ENCODE data around the gene ITGAD. TPM values are rescaled to one million over a fixed set of nuclear protein-coding genes. Genes with fewer than 3 reads are reported as not detected.
"Not testable (repeated sequence)": the region's sequence is repeated elsewhere in the genome, so short reads cannot be mapped to it uniquely, and the experiment has no call there.

The ITGAD gene
- polyA plus RNA-seq, 2 of the 4 experiments (the other 2 are of a cell fraction), result not detected

DNA sequence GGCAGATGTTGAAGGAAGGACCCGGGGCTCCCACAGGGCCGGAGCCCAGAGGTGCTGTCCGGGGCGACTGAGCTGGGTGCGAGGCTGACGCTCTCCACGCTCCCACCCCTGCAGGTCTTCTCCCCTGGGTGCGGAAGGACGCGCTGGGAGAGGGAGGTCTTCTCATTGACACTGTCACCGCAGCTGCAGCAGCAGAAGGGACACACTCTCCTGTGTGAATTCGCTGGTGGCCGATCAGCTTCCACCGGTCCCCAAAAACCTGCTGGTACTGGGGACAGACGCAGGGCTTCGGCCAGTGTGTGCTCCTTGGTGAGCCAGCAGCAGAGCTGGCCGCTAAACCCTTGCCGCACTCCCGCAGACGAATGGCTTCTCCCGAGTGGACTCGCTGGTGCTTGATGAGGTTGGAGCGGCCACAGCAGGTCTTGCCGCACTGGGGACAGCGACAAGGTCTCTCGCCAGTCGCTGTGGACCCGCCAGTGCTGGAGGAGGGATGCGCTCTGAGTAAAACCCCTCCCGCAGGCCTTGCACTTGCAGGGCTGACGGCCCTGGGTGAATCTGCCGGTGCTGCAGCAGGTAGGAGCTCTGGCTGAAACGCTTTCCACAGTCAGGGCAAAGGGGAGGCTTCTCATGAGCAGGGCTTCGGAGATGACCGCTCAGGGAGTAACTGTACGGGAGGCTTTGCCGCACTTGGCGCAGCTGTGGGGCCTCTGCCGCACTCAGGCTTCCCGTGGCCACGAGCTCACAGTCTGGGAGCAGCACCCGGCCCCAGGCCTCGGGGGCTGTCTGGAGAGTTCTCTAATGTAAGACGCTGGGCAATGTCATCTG lies 43.3 kb downstream of the ITGAD start:
- TF ChIP-seq, protein P1, sequence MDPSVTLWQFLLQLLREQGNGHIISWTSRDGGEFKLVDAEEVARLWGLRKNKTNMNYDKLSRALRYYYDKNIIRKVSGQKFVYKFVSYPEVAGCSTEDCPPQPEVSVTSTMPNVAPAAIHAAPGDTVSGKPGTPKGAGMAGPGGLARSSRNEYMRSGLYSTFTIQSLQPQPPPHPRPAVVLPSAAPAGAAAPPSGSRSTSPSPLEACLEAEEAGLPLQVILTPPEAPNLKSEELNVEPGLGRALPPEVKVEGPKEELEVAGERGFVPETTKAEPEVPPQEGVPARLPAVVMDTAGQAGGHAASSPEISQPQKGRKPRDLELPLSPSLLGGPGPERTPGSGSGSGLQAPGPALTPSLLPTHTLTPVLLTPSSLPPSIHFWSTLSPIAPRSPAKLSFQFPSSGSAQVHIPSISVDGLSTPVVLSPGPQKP (IDR thresholded peaks at IDR 0.05; ENCODE audit: low read depth, low read length), result no peak
- no peak for TF ChIP-seq FOSL2 (IDR thresholded peaks at IDR 0.05)
- TF ChIP-seq FOSL2 (CRISPR knock-in tag; IDR thresholded peaks at IDR 0.05), result no peak
- no peak for TF ChIP-seq FOSB (CRISPR knock-in tag; IDR thresholded peaks at IDR 0.05)
- no peak for TF ChIP-seq EHMT2 (IDR thresholded peaks at IDR 0.05; ENCODE audit: low read depth)
- TF ChIP-seq RNF2 (IDR thresholded peaks at IDR 0.05; ENCODE audit: borderline replicate concordance, low read depth), result no peak
- TF ChIP-seq, protein P2, sequence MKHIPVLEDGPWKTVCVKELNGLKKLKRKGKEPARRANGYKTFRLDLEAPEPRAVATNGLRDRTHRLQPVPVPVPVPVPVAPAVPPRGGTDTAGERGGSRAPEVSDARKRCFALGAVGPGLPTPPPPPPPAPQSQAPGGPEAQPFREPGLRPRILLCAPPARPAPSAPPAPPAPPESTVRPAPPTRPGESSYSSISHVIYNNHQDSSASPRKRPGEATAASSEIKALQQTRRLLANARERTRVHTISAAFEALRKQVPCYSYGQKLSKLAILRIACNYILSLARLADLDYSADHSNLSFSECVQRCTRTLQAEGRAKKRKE (CRISPR knock-in tag; IDR thresholded peaks at IDR 0.05; ENCODE audit: low read depth), result no peak
- no peak for TF ChIP-seq RCOR1 (IDR thresholded peaks at IDR 0.05; ENCODE audit: low read depth, low read length)
- H3K27ac ChIP-seq, result no peak overlapping the region
- FAIRE-seq (no peak), ATAC-seq (no peak; a peak in 2 of 6 replicates), DNase-seq (ENCODE audit: low read depth in 1 of 2, low spot score in 1 of 2) (no peak)
- no peaks in the 10 kb centered on the region for H3K4me1 ChIP-seq
- ChIA-PET POLR2A (interaction anchor here (0.9 kb wide), 1 partner anchor 23 kb away, joined by 4 read pairs; the partner anchor contains the start of gene ARMC5), CTCF (interaction anchor here (0.7 to 1.2 kb wide), 3 partner anchors 235 to 451 kb away, joined by 3 to 5 read pairs (median 3); partner anchors contain the start of gene HSD3B7)
- 87% methylated on average over 18 of the region's 44 CpGs for WGBS (ENCODE audit: missing lambda C conversion rate)
- H3K4me2 ChIP-seq, result no peak overlapping the region
- H3K4me3 ChIP-seq, result no peak overlapping the region
- no peaks in the 10 kb centered on the region for H3K9me3 ChIP-seq

DNA sequence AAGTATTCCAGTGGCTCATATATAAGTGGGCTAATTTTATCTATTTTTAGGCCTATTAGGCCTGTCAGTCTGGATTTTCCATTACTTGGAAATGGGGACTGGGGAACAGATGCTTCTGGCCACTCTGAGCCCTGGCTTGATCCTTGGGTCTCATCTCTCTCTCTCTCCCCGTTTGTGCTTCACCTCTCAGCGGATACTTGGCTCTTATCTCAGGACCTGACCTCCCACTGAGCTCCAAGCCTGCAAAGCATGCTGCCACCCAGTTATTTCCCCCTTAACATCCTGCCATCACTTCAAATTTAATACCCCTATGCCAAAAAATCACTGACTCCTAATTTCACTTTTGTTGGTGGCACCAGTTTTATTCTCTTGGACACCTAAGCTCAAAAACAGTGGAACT lies 45.3 kb downstream of the ITGAD start:
- no peaks in the 10 kb centered on the region for H3K4me1 ChIP-seq
- H3K4me3 ChIP-seq, result no peak overlapping the region
- no peaks in the 10 kb centered on the region for H3K9me3 ChIP-seq
- POLR2A ChIA-PET, result no interaction called here
- CTCF ChIA-PET, result interaction anchor here (2.3 kb wide), 1 partner anchor 13 kb away, joined by 7 read pairs; no protein-coding TSS in a partner anchor
- H3K4me2 ChIP-seq, result no peak overlapping the region
- 79% methylated on average over 2 of the region's 2 CpGs for WGBS (ENCODE audit: missing lambda C conversion rate)
- no peak for FAIRE-seq
- no peak for DNase-seq (ENCODE audit: low read depth in 1 of 2, low spot score in 1 of 2)
- TF ChIP-seq RNF2 (IDR thresholded peaks at IDR 0.05; ENCODE audit: borderline replicate concordance, low read depth), result no peak
- H3K27ac ChIP-seq, result no peak overlapping the region
- ATAC-seq, result no peak

DNA sequence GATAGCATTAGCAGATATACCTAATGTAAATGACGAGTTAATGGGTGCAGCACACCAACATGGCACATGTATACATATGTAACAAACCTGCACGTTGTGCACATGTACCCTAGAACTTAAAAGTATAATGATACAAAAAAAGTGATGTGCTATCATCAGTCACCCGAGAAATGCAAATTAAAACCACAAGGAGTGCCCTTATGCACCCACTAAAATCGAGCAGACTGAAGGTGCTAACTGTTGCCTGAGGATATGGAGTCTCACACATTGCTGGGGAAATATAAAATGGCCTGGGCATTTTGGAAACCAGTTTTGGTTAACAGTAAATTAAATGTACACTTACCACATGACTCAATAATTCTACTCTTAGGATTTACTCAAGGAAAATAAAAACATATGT lies 45.9 kb downstream of the ITGAD start:
- H3K9me3 ChIP-seq; H3K4me2 ChIP-seq; POLR2A ChIA-PET; H3K4me1 ChIP-seq; FAIRE-seq; H3K27ac ChIP-seq; ATAC-seq; DNase-seq (ENCODE audit: low read depth in 1 of 2, low spot score in 1 of 2); H3K4me3 ChIP-seq: not testable (repeated sequence)
- CTCF ChIA-PET, result interaction anchor here (2.3 kb wide), 1 partner anchor 12 kb away, joined by 7 read pairs; no protein-coding TSS in a partner anchor
- 33% methylated on average over 4 of the region's 4 CpGs for WGBS (ENCODE audit: missing lambda C conversion rate)

DNA sequence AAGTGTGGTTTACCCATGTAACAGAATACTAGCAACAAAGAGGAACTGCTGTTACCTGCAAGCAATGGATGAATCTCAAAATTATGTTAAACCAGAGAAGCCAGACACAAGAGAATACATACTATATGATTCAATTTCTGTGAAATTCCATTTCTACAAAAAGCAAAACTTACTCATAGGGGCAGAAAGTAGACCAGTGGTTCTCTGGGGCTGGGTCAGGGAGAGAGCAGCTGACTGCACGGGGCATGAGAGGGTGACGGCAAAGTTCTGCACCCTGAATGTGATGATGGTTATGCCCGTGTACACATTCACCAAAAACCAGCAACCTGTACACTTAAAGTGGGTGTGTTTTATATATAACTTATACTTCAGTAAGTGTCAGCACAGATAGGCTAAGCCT lies 46.4 kb downstream of the ITGAD start:
- Histone ChIP-seq H3K27ac (no peak overlapping the region), H3K4me3 (no peak overlapping the region), H3K9me3 (no peaks in the 10 kb centered on the region), H3K4me2 (no peak overlapping the region), H3K4me1 (no peaks in the 10 kb centered on the region)
- ATAC-seq (no peak), DNase-seq (ENCODE audit: low read depth in 1 of 2, low spot score in 1 of 2) (no peak), FAIRE-seq (no peak)
- TF ChIP-seq CBX2 (IDR thresholded peaks at IDR 0.05; ENCODE audit: borderline replicate concordance, low read depth) (no peak), CEBPB (IDR thresholded peaks at IDR 0.05) (no peak), CBX8 (IDR thresholded peaks at IDR 0.05) (no peak), CHD4 (IDR thresholded peaks at IDR 0.05; ENCODE audit: borderline replicate concordance) (no peak), TFCP2L1 (CRISPR knock-in tag; IDR thresholded peaks at IDR 0.05) (no peak), BHLHE40 (IDR thresholded peaks at IDR 0.05; ENCODE audit: low read depth, low read length) (no peak), CHD2 (IDR thresholded peaks at IDR 0.05; ENCODE audit: low read length, partially characterized antibody) (no peak), MAZ (IDR thresholded peaks at IDR 0.05; ENCODE audit: borderline replicate concordance, low read depth, low read length) (no peak), FOXS1 (CRISPR knock-in tag; IDR thresholded peaks at IDR 0.05) (no peak), RFX5 (IDR thresholded peaks at IDR 0.05) (no peak), RCOR1 (IDR thresholded peaks at IDR 0.05; ENCODE audit: low read depth, low read length) (no peak)
- TF ChIP-seq, protein P3, sequence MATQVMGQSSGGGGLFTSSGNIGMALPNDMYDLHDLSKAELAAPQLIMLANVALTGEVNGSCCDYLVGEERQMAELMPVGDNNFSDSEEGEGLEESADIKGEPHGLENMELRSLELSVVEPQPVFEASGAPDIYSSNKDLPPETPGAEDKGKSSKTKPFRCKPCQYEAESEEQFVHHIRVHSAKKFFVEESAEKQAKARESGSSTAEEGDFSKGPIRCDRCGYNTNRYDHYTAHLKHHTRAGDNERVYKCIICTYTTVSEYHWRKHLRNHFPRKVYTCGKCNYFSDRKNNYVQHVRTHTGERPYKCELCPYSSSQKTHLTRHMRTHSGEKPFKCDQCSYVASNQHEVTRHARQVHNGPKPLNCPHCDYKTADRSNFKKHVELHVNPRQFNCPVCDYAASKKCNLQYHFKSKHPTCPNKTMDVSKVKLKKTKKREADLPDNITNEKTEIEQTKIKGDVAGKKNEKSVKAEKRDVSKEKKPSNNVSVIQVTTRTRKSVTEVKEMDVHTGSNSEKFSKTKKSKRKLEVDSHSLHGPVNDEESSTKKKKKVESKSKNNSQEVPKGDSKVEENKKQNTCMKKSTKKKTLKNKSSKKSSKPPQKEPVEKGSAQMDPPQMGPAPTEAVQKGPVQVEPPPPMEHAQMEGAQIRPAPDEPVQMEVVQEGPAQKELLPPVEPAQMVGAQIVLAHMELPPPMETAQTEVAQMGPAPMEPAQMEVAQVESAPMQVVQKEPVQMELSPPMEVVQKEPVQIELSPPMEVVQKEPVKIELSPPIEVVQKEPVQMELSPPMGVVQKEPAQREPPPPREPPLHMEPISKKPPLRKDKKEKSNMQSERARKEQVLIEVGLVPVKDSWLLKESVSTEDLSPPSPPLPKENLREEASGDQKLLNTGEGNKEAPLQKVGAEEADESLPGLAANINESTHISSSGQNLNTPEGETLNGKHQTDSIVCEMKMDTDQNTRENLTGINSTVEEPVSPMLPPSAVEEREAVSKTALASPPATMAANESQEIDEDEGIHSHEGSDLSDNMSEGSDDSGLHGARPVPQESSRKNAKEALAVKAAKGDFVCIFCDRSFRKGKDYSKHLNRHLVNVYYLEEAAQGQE (IDR thresholded peaks at IDR 0.05), result no peak
- TF ChIP-seq, protein P4, sequence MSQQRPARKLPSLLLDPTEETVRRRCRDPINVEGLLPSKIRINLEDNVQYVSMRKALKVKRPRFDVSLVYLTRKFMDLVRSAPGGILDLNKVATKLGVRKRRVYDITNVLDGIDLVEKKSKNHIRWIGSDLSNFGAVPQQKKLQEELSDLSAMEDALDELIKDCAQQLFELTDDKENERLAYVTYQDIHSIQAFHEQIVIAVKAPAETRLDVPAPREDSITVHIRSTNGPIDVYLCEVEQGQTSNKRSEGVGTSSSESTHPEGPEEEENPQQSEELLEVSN (IDR thresholded peaks at IDR 0.05; ENCODE audit: borderline replicate concordance, low read depth), result no peak
- TF ChIP-seq, protein P5, sequence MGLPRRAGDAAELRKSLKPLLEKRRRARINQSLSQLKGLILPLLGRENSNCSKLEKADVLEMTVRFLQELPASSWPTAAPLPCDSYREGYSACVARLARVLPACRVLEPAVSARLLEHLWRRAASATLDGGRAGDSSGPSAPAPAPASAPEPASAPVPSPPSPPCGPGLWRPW (IDR thresholded peaks at IDR 0.05), result no peak
- CTCF ChIA-PET, result interaction anchor here (2.3 kb wide), 1 partner anchor 12 kb away, joined by 7 read pairs; no protein-coding TSS in a partner anchor
- POLR2A ChIA-PET, result interaction anchor here (1.7 kb wide), 1 partner anchor 20 kb away, joined by 7 read pairs; the partner anchor contains the start of gene ARMC5
- WGBS (ENCODE audit: missing lambda C conversion rate), result 83% methylated on average over 3 of the region's 3 CpGs
